ENCODE measurements around the gene WWC1.
"Not testable (repeated sequence)": the region's sequence is repeated elsewhere in the genome, so short reads cannot be mapped to it uniquely, and the experiment has no call there.

The WWC1 gene

GRCh38 chr5:168334695-168335094 lies 43.2 kb downstream of the WWC1 start:
- DNase-seq (ENCODE audit: low read depth) = no peak

- no peak for DNase-seq (ENCODE audit: low read depth)
Measured at GRCh38 chr5:168337361-168337760, 45.9 kb downstream of the WWC1 start.

- DNase-seq (ENCODE audit: low read depth) = no peak
Measured at GRCh38 chr5:168339109-168339771, 47.8 kb downstream of the WWC1 start.

GRCh38 chr5:168339772-168340140 lies 48.3 kb downstream of the WWC1 start:
- DNase-seq (ENCODE audit: low read depth) = not testable (repeated sequence)

- DNase-seq (ENCODE audit: low read depth) = no peak
Measured at GRCh38 chr5:168340487-168340886, 49.0 kb downstream of the WWC1 start.

DNA sequence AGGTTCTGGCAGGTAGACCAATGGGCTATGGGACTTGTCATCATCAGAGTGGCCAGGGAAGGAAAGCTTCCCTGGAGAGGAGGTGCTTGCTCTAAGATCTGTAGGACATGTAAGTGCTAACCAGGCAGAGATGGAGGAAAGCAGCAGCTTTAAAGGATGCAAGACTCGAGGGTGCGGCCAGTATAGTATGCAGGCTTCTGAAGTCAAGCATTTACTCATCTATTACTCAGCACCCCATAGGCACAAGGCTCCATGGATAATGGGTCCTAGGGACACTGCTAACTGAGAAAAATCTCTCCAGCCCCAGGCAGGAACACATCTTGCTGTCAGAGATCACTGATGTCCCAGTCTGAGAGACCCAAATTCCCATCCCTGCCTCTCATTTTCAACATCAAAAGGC lies 49.7 kb downstream of the WWC1 start:
- DNase-seq (ENCODE audit: low read depth) = no peak

- no peak for DNase-seq (ENCODE audit: low read depth)
Measured at GRCh38 chr5:168342151-168342825, 50.8 kb downstream of the WWC1 start.

DNA sequence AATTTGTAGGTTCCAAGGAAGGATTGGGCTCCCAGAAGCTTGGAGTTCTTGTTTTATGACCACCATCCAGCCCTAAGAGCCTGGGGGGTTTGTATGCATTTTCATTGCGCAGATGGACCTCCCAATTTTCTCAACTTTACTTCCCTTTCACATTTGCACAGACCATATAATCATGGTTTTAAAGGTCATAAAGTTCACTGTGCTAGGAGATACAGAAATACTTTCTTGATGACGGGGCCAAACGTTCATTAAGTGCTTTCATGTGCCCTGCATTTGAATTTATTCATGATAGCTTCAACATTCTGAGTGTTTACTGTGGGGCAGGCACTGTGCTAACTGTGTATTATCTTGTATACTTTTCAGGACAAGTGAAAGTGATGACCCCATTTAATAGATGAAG lies 51.5 kb downstream of the WWC1 start:
- no peak for DNase-seq (ENCODE audit: low read depth)

GRCh38 chr5:168346417-168346816 lies 55.0 kb downstream of the WWC1 start:
- DNase-seq (ENCODE audit: low read depth) = no peak

DNA sequence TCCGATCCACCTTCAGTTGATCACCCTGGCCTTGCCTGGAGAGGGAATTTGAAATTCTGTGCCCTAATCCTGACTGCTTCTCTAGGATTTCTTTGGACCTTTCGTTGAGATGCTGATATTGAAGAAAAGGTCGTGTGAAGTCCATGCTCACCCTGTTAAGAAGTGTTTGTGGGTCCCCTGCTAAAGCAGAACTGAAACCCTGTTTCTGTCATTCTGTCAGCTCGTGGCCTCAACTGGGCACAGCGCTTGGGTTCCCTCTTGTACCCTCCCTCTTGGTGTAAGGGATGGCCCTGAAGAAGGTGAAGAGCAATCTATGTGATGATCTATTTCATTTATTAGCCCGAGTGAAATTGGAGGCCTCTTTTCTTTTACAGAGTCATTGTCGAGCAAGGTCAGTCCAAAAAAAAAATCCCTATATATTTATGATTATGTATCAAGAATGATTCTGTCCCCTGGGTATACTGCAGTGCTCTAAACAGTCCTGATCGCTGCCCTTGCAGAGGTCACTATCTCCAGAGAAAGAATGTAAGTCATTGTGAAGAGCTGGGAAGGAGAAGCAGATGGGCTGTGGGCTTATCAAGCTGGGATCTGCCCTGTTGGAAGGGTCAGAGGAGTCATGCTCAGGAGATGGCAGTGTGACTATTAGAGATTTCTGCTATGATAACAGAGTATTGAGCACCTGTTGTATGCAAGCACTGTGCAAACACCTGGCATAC lies 56.1 kb downstream of the WWC1 start:
- DNase-seq (ENCODE audit: low read depth) = no peak

- no peak for DNase-seq (ENCODE audit: low read depth)
Measured at GRCh38 chr5:168348084-168348414, 56.6 kb downstream of the WWC1 start.

DNA sequence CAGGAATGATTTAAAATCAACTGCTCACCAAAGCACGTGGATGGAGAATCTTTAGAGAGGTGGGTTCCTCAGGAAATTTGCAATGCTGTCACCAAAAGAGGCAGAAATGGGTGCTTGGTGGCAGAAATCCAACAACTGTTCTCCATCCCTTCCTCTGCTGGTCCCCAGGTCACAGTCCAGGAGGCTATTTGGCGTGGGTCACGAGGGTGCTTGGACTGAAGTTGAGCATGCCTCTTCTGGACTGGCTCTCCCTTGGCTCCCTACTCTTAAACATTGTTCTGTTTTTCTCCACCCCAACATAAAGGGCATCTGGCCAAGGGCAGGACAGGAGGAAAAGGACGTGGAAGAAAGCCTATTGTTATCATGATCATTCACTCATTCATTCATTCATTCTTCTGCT lies 58.9 kb downstream of the WWC1 start:
- no peak for DNase-seq (ENCODE audit: low read depth)

- no peak for DNase-seq (ENCODE audit: low read depth)
Measured at GRCh38 chr5:168353216-168353957, 61.9 kb downstream of the WWC1 start.

- DNase-seq (ENCODE audit: low read depth) = no peak
Measured at GRCh38 chr5:168354397-168354796, 63.0 kb downstream of the WWC1 start.

DNA sequence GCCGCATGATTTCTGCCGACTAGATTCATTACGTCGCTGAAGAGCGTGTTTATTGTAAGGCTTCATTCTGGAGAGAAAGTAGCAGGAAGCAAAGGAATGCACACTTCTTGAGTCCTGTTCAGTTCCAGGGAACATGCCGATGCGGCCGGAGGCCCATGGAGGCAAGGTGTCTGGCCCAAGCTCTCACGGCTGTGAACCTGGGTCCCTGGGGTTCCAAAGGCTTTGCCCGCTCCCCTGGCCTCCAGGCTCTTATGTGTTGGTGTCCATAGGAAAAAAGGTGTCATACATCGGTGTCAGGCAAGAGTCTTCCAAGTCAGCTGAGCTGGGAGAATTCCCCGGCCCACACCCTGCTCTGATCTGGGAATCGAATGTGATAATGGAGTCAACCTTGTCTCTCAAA lies 64.7 kb downstream of the WWC1 start:
- DNase-seq (ENCODE audit: low read depth) = no peak

DNA sequence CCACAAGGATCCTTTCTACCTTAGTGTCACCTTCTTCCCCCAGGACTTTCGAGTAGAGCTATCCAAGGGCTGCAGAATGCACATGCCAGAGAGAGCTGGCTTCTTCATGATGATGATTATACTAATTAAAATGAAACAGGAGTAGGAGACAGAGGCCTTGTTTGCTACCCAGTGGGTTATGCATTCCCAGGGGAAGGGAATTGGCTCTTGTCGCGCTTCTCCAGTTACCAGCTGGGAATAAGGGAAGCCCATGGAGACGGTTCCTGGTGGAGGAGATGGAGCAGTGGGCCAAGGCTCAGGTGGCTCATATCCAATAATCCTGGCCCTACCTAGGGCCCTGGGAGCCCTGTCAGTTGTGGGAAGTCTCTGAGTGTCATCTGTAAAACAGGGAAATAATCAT lies 65.1 kb downstream of the WWC1 start:
- no peak for DNase-seq (ENCODE audit: low read depth)

DNA sequence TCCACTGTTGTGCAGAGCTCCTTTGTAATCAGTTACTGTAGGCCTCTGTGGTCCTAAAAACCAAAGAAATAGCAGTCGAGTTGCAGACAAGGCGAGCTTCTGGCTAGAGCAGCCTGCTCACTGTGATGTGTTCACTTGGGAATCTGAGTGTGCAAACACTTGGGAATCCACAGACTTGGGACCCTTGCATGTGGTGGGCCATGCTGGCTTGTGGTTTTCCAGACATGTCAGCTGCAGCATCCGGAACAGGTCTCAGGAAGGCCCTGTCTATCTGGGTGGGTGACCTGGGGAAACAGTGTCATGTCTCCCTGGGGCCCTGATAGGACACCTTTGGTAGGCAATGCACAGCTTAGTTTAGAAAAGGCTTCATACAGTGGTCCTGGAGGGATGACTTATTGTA lies 66.4 kb downstream of the WWC1 start:
- no peak for DNase-seq (ENCODE audit: low read depth)

DNA sequence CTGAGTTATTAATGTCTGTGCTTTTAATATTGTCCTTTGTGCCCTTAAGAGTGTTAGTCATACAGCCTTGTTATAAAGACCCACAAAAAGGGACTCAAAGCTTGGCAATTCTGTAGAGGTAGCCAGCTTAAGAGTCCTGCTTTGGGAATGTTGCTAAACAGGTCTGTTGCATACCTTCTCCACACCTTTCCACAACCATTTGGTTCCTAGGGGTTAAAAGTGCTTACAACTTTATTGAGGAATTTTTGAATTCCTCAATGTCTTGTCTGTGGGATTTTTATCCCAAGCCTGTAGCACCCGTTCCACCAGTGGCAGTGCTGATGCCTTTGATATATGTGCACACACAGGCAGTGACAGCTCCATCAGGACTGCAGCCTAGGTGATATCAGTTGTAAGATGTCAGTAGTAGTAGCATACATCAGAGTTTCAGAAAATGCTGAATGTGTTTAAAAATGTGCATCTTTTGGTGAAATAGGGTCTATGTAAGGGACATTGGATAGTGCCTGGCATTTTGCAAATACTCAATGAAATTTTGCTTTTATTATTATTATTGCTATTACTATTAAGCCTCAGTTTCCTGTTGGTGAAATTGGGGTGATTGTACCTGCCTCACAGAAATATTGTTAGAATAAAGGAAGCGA lies 68.5 kb downstream of the WWC1 start:
- no peak for DNase-seq (ENCODE audit: low read depth)

- DNase-seq (ENCODE audit: low read depth) = no peak
Measured at GRCh38 chr5:168360521-168361285, 69.3 kb downstream of the WWC1 start.

GRCh38 chr5:168362097-168362885 lies 70.8 kb downstream of the WWC1 start:
- no peak for DNase-seq (ENCODE audit: low read depth)

- DNase-seq (ENCODE audit: low read depth) = no peak
Measured at GRCh38 chr5:168364151-168364661, 72.8 kb downstream of the WWC1 start.
